ENCODE data around the gene TMEM164.

DNA sequence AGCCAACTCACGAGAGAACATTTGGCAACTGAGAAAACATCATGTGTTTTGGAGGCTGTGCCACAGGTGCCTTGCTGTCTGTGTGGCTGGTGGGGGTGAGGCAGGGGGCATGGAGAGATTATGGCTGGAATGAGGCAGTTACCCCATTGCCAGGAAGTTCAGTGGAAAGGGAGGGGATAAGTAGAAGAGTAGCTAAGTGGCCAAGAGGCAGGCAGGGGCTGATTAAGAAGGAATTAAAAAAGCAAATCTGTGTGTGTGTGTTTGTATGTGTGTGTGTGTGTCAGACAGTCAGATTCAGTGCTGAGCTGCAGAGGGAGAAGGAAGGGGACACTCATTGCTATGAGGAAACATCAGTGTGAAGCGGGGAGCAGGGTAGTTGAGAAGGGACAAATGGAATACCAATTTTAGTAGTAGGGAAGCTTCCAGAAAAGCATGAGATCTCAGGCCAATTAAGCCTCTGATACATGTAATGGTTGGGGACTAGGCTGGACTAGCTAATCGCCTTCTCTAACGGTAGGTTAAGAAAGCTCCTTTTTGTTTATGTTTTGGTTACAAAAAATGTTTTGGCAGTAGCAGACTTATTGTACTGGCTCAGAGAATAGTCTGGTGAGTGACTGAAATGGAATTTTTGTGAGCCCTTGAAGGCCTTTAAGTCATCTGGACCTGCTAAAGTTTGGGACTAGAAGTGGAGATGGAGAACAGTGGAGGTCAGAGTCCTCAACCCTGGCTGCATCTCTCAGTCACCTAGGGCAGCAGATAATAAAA lies 18.5 kb downstream of the TMEM164 start:
- TF ChIP-seq, protein P1, sequence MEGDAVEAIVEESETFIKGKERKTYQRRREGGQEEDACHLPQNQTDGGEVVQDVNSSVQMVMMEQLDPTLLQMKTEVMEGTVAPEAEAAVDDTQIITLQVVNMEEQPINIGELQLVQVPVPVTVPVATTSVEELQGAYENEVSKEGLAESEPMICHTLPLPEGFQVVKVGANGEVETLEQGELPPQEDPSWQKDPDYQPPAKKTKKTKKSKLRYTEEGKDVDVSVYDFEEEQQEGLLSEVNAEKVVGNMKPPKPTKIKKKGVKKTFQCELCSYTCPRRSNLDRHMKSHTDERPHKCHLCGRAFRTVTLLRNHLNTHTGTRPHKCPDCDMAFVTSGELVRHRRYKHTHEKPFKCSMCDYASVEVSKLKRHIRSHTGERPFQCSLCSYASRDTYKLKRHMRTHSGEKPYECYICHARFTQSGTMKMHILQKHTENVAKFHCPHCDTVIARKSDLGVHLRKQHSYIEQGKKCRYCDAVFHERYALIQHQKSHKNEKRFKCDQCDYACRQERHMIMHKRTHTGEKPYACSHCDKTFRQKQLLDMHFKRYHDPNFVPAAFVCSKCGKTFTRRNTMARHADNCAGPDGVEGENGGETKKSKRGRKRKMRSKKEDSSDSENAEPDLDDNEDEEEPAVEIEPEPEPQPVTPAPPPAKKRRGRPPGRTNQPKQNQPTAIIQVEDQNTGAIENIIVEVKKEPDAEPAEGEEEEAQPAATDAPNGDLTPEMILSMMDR (conservative IDR thresholded peaks at IDR 0.05 in 1 of 2, IDR thresholded peaks at IDR 0.05 in 1 of 2; ENCODE audit: extremely low read depth in 1 of 2, insufficient read depth in 1 of 2, low read depth in 1 of 2, low read length in 2 of 2), result no peak
- TF ChIP-seq EZH2 (IDR thresholded peaks at IDR 0.05; ENCODE audit: borderline replicate concordance, low read length), result no peak

All from mammary epithelial cell (primary cell).